UCSD-AML1 (cell line): ENCODE data around the gene SSPN.

Experiments used
- DNase-seq: peaks from one replicate; lab custom pipeline; 2025; ENCODE audit not compliant: unreplicated experiment; lab: John Stamatoyannopoulos, UW

The SSPN gene

DNA sequence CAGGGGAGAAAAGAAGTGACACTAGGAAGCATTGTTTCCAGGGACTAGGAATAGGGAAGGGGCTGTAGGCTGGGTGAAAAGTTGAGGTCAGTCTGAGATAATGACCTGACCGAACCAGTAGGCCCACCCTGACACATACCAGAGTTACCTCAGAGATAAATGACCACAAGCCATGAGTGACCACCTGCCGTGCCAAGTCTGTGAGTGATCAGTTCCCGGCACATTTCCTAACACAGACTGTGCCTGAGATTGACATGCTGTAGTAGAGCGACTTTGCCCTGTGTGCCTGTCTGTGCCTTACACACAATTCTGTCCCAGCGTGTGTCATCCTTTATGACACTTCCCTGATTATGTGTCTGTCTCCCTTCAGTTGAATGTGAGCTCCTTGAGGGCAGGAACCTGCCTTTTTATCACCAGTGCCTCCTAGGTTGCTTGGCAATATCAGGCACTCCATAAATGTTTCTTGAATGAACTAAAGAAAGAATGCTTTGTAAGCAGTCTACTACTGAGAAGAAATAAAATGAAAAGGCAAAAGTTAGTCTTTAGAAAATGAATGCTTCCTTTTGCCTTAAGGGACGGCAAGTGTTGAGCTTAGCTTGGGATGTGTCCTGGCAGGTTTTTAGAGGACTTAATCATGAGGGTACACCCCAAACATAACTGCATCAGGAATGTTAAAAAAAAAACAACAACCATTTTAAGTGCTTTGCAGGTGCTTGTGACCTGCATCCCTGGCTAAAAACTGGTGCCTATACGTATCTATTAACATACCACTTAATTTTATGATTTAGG, 9.6 kb upstream of the SSPN start:
- DNase-seq = no peak

GRCh38 chr12:26187014-26187798, 8.2 kb upstream of the SSPN start:
- no peak for DNase-seq

DNA sequence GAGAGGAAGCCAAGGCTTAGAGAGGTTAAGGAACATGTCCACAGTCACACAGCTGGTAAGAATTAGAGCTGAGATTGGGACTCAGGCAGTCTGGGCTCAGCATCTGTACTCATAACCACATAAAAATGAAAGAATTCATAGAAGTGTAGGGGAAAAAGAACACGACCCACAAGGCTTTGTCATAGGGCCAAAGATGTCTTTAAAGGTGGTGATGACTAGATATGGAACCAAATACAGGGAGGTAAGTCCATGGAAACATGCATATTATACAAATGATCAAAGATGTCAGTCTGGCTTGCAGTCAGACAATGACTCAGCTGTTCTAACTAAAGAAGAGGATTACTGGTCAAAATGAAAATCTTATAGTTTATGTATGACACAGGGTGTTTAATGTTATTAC, 7.2 kb upstream of the SSPN start:
- DNase-seq = no peak

DNA sequence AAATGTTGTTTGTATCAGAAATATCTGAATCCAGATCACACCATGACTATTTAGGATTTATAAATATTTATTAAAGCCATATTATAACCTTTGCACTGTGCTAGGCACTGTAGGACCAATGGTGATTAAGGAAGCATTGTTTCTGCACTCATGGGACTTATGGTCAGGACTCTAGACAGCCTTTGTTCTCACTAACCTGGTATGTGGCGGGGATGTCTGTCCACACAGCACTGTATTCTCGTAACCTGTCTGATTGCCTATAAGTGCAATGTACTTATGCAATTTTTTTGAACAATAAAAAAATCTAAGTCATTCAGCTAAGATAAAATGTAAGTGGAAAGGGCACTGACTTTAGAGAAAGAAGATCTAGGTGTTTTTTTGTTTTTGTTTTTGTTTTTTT, 6.7 kb upstream of the SSPN start:
- no peak for DNase-seq

DNA sequence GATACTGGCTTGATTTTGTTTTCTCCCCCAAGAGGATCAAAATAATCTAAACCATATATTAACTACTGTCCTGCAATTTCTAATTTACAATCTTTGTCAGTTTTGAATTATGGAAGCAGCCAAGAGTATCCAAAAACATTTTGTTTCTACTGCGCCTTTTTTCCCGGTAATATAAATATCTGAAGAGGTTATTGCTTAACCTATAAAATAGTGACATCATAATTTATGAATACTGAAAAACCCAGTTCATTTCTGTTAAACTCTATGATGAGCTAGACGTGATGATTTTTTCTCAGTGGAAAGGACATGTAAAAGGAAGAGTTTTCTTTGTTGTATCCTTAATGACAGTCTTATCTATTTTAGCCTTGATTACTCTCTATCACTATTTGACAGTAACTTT, 3.2 kb upstream of the SSPN start:
- no peak for DNase-seq

- no peak for DNase-seq
Measured at GRCh38 chr12:26193539-26193938, 1.8 kb upstream of the SSPN start.

GRCh38 chr12:26195641-26196420, 458 bp downstream of the SSPN start:
- no peak for DNase-seq

DNA sequence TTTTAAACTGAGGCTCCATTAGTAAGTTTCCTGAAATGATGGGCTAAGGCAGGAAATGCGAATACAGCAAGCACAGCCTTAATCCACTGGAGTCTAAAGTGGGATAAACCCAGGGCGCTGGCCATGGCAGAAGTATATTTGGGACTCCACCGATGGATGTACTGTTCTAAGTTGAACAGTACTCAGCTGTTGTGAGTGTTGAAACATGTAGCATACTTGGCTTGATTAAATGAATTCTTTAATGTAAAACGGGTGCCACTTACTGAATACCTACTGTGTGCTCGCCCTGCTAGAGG, 996 bp downstream of the SSPN start:
- no peak for DNase-seq

DNA sequence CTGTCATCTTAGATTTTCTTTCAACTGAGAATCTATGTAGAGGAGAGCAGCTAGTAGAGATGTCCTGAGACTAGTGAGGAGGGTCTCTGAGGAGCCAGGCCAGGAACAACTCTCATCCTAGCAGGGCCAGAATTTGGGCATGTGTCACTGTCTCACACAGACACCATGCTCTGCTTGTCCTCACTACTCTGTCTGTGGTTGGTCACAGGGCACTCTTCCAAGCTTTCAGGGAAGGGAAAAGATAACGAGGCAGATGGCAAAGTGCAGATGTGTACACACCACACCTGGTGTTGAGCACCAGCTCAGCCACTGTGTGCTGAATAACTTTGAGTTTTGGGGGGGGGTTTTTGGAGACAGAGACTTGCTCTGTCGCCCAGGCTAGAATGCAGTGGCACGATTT, 2.5 kb downstream of the SSPN start:
- no peak for DNase-seq

GRCh38 chr12:26198742-26199141, 3.4 kb downstream of the SSPN start:
- no peak for DNase-seq

- DNase-seq = no peak
Measured at GRCh38 chr12:26203167-26203780, 7.9 kb downstream of the SSPN start.

DNA sequence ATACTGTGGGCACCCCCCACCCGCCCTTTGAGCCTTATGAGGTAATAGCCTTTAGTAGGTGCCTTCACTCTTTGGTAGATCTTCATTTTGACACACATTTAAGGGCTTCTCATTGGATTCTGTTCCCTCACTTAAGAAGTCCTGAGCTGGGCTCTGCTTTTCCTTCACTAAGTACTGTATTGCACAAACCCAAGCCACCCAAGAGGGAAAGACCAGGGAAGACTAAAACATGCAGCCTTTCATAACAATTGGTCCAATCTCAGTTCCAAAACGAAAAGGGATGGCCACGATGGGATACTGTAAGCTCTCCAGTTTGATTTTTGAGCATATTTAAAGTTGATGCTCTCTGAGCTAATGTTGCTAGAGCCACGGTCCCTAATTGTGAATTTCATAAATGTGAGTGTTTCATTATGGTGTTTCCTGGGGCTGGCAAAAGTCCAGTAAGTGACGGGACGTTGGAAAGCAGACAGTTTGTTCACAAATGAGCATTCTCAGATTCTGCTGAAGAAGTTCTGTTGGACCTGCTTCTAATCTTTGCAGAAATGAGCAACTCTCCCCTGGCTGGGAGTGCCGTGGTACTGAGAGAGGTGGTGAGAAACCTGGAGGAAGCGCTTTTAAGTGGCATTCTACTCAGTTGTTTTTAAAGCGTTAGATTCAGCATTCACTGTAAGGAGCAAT, 9.4 kb downstream of the SSPN start:
- DNase-seq = no peak

DNA sequence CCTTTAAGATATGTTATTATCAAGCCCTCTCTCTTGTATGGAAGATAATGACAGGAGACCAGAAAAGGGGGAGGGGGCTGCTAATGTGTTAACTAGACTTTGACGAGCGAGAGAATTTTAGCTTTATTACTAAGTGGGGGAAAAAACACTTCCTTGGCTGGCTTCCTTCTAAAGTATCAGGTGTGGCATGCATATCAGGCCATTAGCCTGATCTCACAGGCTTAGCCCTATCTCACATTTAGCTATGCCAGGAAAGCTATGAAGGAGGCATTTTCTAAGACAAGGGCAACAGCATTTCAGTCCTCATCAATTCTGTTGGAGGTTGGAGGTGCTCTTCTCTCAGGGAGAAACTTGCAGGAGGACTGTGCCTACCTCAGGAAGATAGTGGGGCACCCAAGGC, 9.9 kb downstream of the SSPN start:
- no peak for DNase-seq

- DNase-seq = no peak
Measured at GRCh38 chr12:26205941-26206340, 10.6 kb downstream of the SSPN start.

DNA sequence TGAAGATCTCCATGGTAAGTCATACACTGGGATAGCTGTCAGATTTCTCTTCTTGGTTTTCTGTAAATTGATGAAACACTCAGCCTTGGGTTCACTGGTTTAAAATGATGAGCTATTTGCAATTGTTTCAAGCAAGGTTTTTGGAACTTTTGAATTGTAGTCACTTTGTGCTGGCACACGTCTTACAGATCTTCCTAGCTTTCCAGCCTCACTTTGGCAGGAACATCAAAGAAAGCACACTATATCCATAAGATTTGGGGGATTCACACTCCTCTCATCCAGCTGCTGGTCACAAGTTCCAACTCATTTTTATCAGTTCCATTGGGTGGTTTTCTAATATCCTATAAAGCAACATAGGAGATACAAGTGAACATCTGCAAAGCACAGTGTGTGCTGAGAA, 16.0 kb downstream of the SSPN start:
- no peak for DNase-seq

DNA sequence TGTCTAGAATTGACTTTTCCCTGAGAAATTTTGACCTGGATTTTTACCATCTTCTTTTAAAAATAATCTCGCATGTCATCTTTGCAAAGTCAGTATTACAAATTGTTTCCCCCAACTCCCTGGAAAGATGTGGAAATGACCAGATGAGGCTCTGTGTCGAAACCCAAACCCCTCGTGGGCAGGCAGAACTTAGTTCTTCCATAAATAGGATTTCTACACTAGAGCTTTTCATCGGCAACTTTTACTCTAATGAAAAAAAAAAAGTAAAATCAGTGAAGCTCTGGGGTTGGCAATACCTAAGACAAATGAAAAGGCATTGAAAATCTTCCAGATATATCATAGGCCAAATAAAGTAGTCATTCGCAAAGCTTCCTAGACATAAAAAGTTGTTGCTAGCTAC, 17.0 kb downstream of the SSPN start:
- DNase-seq = no peak

- no peak for DNase-seq
Measured at GRCh38 chr12:26212988-26213387, 17.6 kb downstream of the SSPN start.

- no peak for DNase-seq
Measured at GRCh38 chr12:26214121-26214520, 18.7 kb downstream of the SSPN start.

DNA sequence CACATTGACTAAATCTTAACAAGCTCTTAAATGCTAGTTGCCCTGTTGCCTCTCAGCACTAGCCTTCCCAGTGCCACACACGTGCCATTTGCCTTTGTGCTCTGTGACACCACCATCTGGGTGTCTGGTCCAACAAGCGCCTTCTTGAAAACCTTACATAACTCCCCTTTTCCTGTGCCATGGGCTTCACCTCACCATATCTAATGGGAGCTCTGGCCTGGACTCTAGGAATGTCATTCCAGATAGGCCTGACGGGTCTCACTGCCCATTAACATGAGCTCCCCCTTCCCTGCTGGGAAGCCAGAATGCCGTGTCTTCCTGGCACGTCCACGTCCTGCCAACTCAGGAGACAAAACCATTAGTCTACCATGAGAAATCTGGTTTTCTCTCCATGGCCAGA, 24.4 kb downstream of the SSPN start:
- no peak for DNase-seq

DNA sequence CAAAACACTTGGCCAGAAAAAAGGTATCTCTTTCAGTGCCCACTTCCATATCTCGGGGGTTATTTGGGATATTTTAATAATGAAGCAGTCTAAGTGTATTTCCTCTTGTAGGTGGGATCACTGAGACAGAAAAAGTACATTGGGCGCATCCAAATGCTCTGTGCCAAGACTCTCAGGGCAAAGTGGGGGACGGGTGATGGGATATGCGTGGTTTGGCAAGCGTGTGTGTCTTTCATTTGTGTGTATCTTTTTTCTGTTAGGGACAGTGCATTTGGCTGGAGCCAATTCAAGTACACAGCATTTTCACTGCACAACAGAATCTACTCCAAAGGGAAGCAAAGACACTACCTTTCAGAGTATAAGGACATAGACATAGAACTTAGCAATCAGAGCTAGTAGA, 29.3 kb downstream of the SSPN start:
- no peak for DNase-seq

DNA sequence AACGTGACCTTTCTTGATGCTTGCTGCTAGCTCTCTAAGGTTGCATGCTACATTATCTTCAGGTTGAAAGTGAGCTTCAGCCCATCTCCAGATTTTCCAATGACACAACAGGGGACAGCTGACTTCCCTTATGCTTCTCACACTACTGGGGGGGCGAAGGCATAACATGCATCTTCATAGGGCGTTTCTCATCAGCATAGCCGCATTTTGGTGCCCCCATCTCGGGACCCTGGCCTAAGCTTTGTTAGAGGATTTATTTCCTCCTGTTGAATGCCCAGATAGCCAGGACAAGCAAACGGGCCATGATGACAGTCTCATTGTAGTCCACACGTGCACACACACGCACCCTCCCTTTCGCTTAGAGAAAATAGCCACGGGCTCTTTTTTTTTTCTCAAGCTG, 30.7 kb downstream of the SSPN start:
- no peak for DNase-seq
